OCI-LY7 (cell line): ENCODE data around the gene TRERF1. TPM values are rescaled to one million over a fixed set of nuclear protein-coding genes. Genes with fewer than 3 reads are reported as not detected.

Experiments used
- BruUV-seq: library from RNA; stranded (reverse); fragments of 400-500 nt; replicated peaks from 2 replicates; lab custom pipeline; 2021; lab: Mats Ljungman, UMichigan
- CTCF ChIA-PET: fragments of 300-600 bp; sonication (Branson Sonifier 250); formaldehyde crosslinking; loops from one replicate; lab custom pipeline; 2022; ENCODE audit warnings: antibody characterized with exemption; ENCODE audit not compliant: unreplicated experiment; lab: Charles Lee
- POLR2A ChIA-PET: fragments of 300-600 bp; sonication (Branson Sonifier 250); formaldehyde crosslinking; loops from one replicate; lab custom pipeline; 2022; ENCODE audit warnings: antibody characterized with exemption; lab: Charles Lee
- DNase-seq: peaks from one replicate; pipeline ENCODE4 v3.0.0-alpha.2; 2015; ENCODE audit warnings: low spot score
- H2AFZ ChIP-seq: fragments of 200-600 bp; sonication (generic), shearing (Covaris generic); 2 replicates; pipeline ENCODE4 v1.6.1; 2014; ENCODE audit warnings: mild to moderate bottlenecking, antibody characterized with exemption, low read length, moderate library complexity
- H3K27ac ChIP-seq: fragments of 200-600 bp; sonication (generic); 2 replicates; pipeline ENCODE4 v1.5.1; 2014; ENCODE audit warnings: mixed run types, low read depth, mild to moderate bottlenecking, moderate library complexity, low read length, inconsistent platforms; ENCODE audit not compliant: poor library complexity, severe bottlenecking
- H3K36me3 ChIP-seq: fragments of 200-600 bp; sonication (generic); 2 replicates; pipeline ENCODE4 v1.6.1; 2014; ENCODE audit warnings: mild to moderate bottlenecking, antibody characterized with exemption, low read length, moderate library complexity, mixed read lengths; ENCODE audit not compliant: insufficient read depth
- H3K4me1 ChIP-seq: fragments of 200-600 bp; sonication (generic); 2 replicates; pipeline ENCODE4 v1.5.1; 2014; ENCODE audit warnings: mild to moderate bottlenecking, low read length; ENCODE audit not compliant: insufficient read depth, poor library complexity, severe bottlenecking
- H3K4me2 ChIP-seq: fragments of 200-600 bp; sonication (generic); 2 replicates; pipeline ENCODE4 v1.6.1; 2014; ENCODE audit warnings: mild to moderate bottlenecking, low read length
- H3K4me3 ChIP-seq: fragments of 200-600 bp; sonication (generic); 2 replicates; pipeline ENCODE4 v1.5.1; 2014; ENCODE audit warnings: mild to moderate bottlenecking, low read depth, low read length; ENCODE audit not compliant: poor library complexity, severe bottlenecking
- H3K79me2 ChIP-seq: fragments of 200-600 bp; sonication (generic); 2 replicates; pipeline ENCODE4 v1.6.1; 2016; ENCODE audit warnings: low read depth, mild to moderate bottlenecking, low read length, moderate library complexity, mixed read lengths; ENCODE audit not compliant: insufficient read depth
- H3K9me2 ChIP-seq: fragments of 200-600 bp; sonication (generic); 2 replicates; pipeline ENCODE4 v1.6.1; 2016; ENCODE audit warnings: mild to moderate bottlenecking, low read length, mixed read lengths; ENCODE audit not compliant: insufficient read depth
- H3K9me3 ChIP-seq: fragments of 200-600 bp; sonication (generic); 2 replicates; pipeline ENCODE4 v1.6.1; 2014; ENCODE audit warnings: mild to moderate bottlenecking, mixed run types, low read length, mixed read lengths
- H4K20me1 ChIP-seq: fragments of 200-600 bp; sonication (generic); 2 replicates; pipeline ENCODE4 v1.6.1; 2014; ENCODE audit warnings: mild to moderate bottlenecking, antibody characterized with exemption, low read length, moderate library complexity, mixed read lengths; ENCODE audit not compliant: insufficient read depth
- CTCF ChIP-seq: fragments of 200-600 bp; sonication (generic); conservative IDR thresholded peaks from 2 replicates; pipeline ENCODE4 v1.5.1; 2014; ENCODE audit warnings: mild to moderate bottlenecking, antibody characterized with exemption, low read length, moderate library complexity, mixed read lengths
- EZH2phosphoT487 ChIP-seq: fragments of 200-600 bp; sonication (generic); IDR thresholded peaks from 2 replicates; pipeline ENCODE4 v1.6.1; 2018; ENCODE audit warnings: low read depth, borderline replicate concordance, mild to moderate bottlenecking, mixed run types, antibody characterized with exemption, low read length, moderate library complexity, mixed read lengths
- intact Hi-C: fragments of 100-400 bp; cut with micrococcal nuclease; formaldehyde crosslinking; loops from one replicate; pipeline ENCODE4 v1.10.0; 2022; ENCODE audit not compliant: unreplicated experiment
- total RNA-seq, 2 experiments: library from RNA; depleted of rRNA in 1 of 2; stranded (reverse); fragments of >200 nt in 1 of 2; shearing (Covaris generic) in 1 of 2; gene quantifications; 2 replicates each; pipeline ENCODE4 v1.2.3, GENCODE V29; 2014 to 2022

Gene TRERF1
- total RNA-seq, 2 experiments from 2014 or later, result 5.7 to 12.9 TPM

- no peak overlapping the region for H3K27ac ChIP-seq
- no peak overlapping the region for H3K4me2 ChIP-seq
- CTCF ChIA-PET, result no interaction called here
These were observed 56.7 kb downstream of the TRERF1 start for GRCh38 chr6:42394881-42395620.

GRCh38 chr6:42394151-42394550 is 57.6 kb downstream of the TRERF1 start:
- Histone ChIP-seq H3K4me3 (no peak overlapping the region), H3K36me3 (no peaks in the 10 kb centered on the region), H3K79me2 (no peaks in the 10 kb centered on the region), H3K4me2 (no peak overlapping the region), H3K27ac (no peak overlapping the region), H2AFZ (no peak overlapping the region), H3K4me1 (peaks cover 20% of the 10 kb centered on the region), H3K9me3 (no peaks in the 10 kb centered on the region), H3K9me2 (no peaks in the 10 kb centered on the region), H4K20me1 (0 out of 2 replicates have a peak, but pooled peaks cover 3% of the 10 kb centered on the region)
- POLR2A ChIA-PET, result no interaction called here
- TF ChIP-seq CTCF (no peak), EZH2phosphoT487 (no peak)
- CTCF ChIA-PET, result no interaction called here
- DNase-seq, result no peak
- intact Hi-C loops, result no loop called here
- BruUV-seq, result no TSS peak

More at GRCh38 chr6:42394881-42395620, 56.7 kb downstream of the TRERF1 start:
- Histone ChIP-seq H3K36me3 (no peaks in the 10 kb centered on the region), H3K79me2 (no peaks in the 10 kb centered on the region), H4K20me1 (0 out of 2 replicates have a peak, but pooled peaks cover 3% of the 10 kb centered on the region), H2AFZ (no peak overlapping the region), H3K4me3 (no peak overlapping the region), H3K9me3 (no peaks in the 10 kb centered on the region), H3K4me1 (peaks cover 16% of the 10 kb centered on the region), H3K9me2 (no peaks in the 10 kb centered on the region)
- POLR2A ChIA-PET, result no interaction called here
- intact Hi-C loops, result no loop called here
- BruUV-seq, result no TSS peak
- TF ChIP-seq EZH2phosphoT487 (no peak), CTCF (no peak)
- no peak for DNase-seq

GRCh38 chr6:42393339-42393738 is 58.4 kb downstream of the TRERF1 start:
- Histone ChIP-seq H3K4me3 (no peak overlapping the region), H3K4me2 (no peak overlapping the region), H3K27ac (no peak overlapping the region), H3K9me2 (no peaks in the 10 kb centered on the region), H2AFZ (no peak overlapping the region), H3K36me3 (no peaks in the 10 kb centered on the region), H4K20me1 (0 out of 2 replicates have a peak, but pooled peaks cover 3% of the 10 kb centered on the region), H3K4me1 (peaks cover 20% of the 10 kb centered on the region), H3K9me3 (no peaks in the 10 kb centered on the region), H3K79me2 (no peaks in the 10 kb centered on the region)
- no TSS peak for BruUV-seq
- intact Hi-C loops, result no loop called here
- CTCF ChIA-PET, result no interaction called here
- no peak for DNase-seq
- TF ChIP-seq CTCF (no peak), EZH2phosphoT487 (no peak)
- POLR2A ChIA-PET, result interaction anchor here (1.1 kb wide), 1 partner anchor 39 kb away, joined by 4 read pairs; no protein-coding TSS in a partner anchor
